ENCODE results near the gene LAG3. TPM values are rescaled to one million over a fixed set of nuclear protein-coding genes. Genes with fewer than 3 reads are reported as not detected.

Gene LAG3
- total RNA-seq, 1 donor from 2014 or later = not detected

GRCh38 chr12:6787309-6787708, 15.0 kb downstream of the LAG3 start:
- DNase-seq (ENCODE audit: extremely low read depth, low read depth, low spot score) = no peak

DNA sequence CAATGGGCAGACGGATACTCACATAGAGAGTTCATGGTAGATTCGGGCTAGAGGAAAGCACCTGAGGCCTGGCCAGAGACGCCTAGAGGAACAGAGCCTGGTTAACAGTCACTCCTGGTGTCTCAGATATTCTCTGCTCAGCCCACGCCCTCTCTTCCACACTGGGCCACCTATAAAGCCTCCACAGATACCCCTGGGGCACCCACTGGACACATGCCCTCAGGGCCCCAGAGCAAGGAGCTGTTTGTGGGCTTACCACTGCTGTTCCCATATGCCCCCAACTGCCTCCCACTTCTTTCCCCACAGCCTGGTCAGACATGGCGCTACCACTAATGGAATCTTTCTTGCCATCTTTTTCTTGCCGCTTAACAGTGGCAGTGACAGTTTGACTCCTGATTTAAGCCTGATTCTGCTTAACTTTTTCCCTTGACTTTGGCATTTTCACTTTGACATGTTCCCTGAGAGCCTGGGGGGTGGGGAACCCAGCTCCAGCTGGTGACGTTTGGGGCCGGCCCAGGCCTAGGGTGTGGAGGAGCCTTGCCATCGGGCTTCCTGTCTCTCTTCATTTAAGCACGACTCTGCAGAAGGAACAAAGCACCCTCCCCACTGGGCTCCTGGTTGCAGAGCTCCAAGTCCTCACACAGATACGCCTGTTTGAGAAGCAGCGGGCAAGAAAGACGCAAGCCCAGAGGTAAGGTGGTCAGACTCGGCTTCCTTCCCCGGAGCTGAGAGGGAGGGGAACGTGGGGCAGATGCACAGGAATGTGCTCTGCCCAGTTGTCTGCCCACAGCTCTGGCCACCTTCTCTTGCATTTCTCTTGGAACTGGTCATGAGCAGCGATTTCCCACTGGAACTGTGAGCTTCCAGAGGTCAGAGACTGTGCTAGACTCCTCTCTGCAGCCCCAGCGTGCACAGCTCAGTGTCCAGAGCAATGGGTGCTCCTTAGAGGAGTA, 16.9 kb downstream of the LAG3 start, which contains the start of gene CD4:
CD4 (plus strand) TSS at position 557 of the 953 bp plus-strand sequence. CDS start 10,611 bp downstream, outside the sequence.
- no peak for DNase-seq (ENCODE audit: extremely low read depth, low read depth, low spot score)

- DNase-seq (ENCODE audit: extremely low read depth, low read depth, low spot score) = no peak
Observed at GRCh38 chr12:6790496-6791150, 18.3 kb downstream of the LAG3 start.

DNA sequence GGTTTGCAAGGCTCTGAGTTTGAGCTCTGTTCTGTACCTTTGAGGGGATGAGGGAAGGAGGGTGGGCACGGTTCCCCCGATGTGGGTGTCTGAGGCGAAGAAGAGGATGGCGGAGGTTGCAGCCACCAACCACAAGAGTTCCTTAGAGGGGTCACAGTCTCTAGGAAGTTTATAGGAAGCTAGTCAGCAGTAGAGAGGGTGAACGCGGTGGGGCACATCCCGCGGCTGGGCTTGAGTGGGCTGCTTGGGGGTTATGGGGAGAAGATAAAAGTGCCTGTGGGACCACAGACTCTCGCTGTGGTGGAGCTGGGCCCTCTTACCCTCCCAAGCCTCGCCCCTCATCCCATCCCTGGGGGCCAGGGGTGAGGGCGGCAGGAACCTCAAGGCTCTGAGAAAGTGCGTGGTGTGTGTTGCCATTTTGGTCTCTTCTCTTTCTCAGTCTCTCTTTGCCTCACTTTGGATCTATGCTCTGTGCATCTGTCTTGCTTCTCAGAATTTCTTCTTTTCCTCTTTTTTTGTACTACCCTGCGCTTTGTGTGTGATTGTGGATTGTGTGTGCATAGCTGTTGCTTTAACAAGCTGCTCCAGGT, 19.7 kb downstream of the LAG3 start:
- DNase-seq (ENCODE audit: extremely low read depth, low read depth, low spot score) = no peak

- DNase-seq (ENCODE audit: extremely low read depth, low read depth, low spot score) = no peak
Observed at GRCh38 chr12:6792522-6793201, 20.3 kb downstream of the LAG3 start.

GRCh38 chr12:6795088-6795487, 22.8 kb downstream of the LAG3 start:
- no peak for DNase-seq (ENCODE audit: extremely low read depth, low read depth, low spot score)

DNA sequence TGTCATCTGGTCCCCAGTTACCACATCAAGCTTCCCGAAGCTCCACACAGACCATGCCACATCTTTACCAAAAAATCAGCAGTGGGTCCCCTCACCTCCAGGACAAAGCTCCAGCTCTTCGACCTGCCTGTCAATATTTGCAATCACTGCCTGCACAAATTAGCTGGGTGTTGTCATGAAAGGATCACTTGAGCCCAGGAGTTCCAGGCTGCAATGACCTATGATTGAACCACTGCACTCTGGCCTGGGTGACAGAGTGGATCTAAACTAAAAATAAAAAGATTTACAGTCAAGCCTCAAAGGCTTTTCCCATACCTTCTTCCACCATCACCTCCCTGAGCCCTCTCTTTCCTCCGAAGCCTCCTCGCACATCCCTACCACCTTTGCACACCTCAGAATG, 24.3 kb downstream of the LAG3 start:
- no peak for DNase-seq (ENCODE audit: extremely low read depth, low read depth, low spot score)

DNA sequence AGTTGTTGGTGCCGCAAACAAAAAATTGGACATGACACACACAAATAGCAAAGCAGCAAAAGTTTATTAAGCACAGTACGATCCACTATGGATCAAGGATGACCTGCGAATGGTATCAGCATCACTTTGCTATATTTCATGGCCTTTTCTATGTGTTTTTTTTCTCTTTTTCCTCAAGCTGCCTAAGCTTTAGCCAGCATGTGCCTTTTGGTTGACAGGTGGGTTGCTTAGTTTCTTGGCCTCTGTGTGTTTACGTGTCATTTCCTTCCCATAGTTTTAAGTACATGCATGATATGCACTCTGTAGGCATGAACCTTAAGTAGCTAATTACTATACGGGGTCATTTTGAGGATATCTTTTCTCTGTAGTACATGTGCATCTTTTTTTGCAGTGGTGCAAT, 26.8 kb downstream of the LAG3 start:
- no peak for DNase-seq (ENCODE audit: extremely low read depth, low read depth, low spot score)

- no peak for DNase-seq (ENCODE audit: extremely low read depth, low read depth, low spot score)
Observed at GRCh38 chr12:6807170-6807569, 34.9 kb downstream of the LAG3 start.

DNA sequence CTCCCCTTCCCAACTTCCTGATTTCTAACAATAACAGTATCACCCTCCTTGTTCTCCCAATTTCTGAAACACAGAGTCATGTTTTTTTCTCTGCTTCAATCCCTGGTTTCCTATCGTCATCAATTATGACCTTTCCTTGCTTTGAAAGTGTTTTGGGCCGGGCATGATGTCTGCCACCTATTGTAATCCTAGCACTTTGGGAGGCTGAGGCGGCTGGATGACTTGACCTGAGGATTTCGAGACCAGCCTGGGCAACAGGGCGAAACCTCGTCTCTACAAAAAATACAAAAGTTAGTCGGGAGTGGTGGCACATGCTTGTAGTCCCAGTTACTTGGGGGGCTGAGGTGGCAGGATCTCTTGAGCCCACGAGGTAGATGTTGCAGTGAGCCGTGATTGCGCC, 36.7 kb downstream of the LAG3 start:
- DNase-seq (ENCODE audit: extremely low read depth, low read depth, low spot score) = no peak

DNA sequence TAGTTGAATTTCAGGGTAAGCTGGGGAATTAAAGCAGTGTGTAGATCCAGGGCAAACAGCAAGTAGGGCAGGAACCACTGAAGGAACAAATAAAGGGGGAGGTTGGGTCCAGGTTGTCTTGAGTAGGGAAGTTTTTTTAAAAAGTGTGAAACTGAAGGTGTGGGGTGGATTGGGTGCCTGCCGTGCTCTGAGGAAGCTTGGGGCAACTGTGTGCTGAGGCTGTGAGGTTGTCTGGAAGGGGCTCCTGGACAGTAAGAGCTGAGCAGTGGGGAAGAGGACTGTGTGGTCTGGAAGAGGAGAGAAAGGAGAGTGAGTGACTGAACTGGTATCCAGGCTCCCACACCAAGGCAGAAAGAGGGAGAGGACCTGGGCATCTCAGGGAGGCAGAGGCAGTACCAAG, 38.4 kb downstream of the LAG3 start:
- no peak for DNase-seq (ENCODE audit: extremely low read depth, low read depth, low spot score)

- DNase-seq (ENCODE audit: extremely low read depth, low read depth, low spot score) = no peak
Observed at GRCh38 chr12:6813363-6813762, 41.0 kb downstream of the LAG3 start.

DNA sequence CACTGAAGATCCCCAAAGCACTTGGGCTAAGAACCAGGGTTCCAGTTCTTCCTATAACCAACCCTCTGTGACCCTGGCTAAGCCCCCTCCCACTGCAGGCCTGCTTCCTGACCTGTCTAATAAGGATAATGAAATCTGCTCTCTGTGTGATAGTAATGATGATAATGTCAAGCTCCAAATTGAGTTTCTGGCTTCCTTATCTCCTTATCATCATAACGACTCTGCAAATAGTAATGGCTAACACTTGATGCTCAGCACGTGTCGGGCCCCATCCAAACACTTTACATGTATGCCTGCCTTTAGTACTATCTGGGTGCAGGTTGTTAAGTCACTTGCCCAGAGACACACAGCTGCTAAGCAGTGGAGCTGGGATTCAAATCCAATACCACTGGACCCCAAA, 44.3 kb downstream of the LAG3 start:
- DNase-seq (ENCODE audit: extremely low read depth, low read depth, low spot score) = no peak

DNA sequence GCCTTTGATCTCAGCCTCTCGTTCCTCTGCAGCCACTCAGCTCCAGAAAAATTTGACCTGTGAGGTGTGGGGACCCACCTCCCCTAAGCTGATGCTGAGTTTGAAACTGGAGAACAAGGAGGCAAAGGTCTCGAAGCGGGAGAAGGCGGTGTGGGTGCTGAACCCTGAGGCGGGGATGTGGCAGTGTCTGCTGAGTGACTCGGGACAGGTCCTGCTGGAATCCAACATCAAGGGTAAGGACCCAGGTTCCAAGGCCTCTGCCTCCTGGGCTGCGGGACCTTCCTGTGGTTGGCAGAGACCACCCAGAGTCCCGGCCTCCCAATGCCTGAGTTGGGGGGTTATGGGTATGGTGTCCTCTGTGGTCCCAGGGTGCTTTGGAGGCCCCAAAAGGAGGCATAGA, 44.8 kb downstream of the LAG3 start:
- DNase-seq (ENCODE audit: extremely low read depth, low read depth, low spot score) = no peak

- no peak for DNase-seq (ENCODE audit: extremely low read depth, low read depth, low spot score)
Observed at GRCh38 chr12:6817662-6818157, 45.4 kb downstream of the LAG3 start.

DNA sequence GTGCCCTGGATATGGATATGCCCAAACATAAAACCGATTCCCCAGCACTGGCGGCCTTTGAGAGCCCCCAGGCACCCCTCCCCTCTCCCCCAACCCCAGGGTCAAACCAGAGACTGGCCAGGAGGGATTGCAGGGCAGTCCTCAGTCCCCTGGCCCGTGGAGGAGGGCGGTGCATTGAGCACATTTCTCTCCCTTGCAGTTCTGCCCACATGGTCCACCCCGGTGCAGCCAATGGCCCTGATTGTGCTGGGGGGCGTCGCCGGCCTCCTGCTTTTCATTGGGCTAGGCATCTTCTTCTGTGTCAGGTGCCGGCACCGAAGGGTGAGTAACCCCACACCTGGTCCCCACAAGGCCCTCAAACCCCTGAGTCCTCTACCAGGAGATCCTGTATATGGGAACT, 45.9 kb downstream of the LAG3 start:
- DNase-seq (ENCODE audit: extremely low read depth, low read depth, low spot score) = no peak

DNA sequence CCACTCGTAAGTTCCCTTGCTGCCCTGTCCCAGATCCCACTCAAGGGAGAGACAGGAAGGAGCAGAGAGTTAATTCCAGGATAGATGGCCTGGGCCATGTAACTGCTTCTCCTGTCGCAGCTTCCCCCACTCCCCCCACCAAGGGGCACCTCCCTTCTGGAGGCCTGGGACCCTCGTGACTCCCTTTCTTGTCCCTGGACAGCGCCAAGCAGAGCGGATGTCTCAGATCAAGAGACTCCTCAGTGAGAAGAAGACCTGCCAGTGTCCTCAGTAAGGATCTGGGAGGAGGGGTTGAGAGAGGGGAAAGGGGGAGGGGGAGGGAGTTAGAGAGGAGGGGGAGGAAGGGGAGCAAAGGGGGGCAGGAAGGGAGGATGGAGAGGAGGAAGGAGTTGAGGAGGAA, 46.3 kb downstream of the LAG3 start:
- no peak for DNase-seq (ENCODE audit: extremely low read depth, low read depth, low spot score)

DNA sequence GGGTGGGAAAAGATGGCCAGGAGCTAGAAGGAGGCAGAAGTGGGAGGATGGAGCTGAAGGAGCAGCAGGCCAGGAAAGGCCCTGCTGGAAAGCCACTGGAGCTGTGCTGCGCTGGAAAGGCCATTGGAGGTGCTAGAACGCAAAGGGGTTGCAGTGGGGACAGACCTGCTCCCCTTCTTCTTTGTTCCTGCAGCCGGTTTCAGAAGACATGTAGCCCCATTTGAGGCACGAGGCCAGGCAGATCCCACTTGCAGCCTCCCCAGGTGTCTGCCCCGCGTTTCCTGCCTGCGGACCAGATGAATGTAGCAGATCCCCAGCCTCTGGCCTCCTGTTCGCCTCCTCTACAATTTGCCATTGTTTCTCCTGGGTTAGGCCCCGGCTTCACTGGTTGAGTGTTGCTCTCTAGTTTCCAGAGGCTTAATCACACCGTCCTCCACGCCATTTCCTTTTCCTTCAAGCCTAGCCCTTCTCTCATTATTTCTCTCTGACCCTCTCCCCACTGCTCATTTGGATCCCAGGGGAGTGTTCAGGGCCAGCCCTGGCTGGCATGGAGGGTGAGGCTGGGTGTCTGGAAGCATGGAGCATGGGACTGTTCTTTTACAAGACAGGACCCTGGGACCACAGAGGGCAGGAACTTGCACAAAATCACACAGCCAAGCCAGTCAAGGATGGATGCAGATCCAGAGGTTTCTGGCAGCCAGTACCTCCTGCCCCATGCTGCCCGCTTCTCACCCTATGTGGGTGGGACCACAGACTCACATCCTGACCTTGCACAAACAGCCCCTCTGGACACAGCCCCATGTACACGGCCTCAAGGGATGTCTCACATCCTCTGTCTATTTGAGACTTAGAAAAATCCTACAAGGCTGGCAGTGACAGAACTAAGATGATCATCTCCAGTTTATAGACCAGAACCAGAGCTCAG, 47.0 kb downstream of the LAG3 start:
- no peak for DNase-seq (ENCODE audit: extremely low read depth, low read depth, low spot score)

- no peak for DNase-seq (ENCODE audit: extremely low read depth, low read depth, low spot score)
Observed at GRCh38 chr12:6820166-6820565, 47.8 kb downstream of the LAG3 start.

Measured in glomerular endothelial cell (primary cell).